B cell (primary cell): ENCODE results near the gene MIOX. TPM values are rescaled to one million over a fixed set of nuclear protein-coding genes. Genes with fewer than 3 reads are reported as not detected.

ENCODE experiments used
- ATAC-seq: fragments of 200-7000 bp; cut with Tn5 transposase; one replicate; pipeline ENCODE4 v1.10.0; 2021; ENCODE audit warnings: low read depth, mild to moderate bottlenecking, moderate number of reproducible peaks, moderate library complexity
- CTCF ChIA-PET: fragments of 350-600 bp; sonication (Branson Sonifier 250); formaldehyde crosslinking; loops from one replicate; lab custom pipeline; 2021; ENCODE audit warnings: antibody characterized with exemption, inconsistent platforms; lab: Charles Lee
- POLR2A ChIA-PET: fragments of 350-600 bp; sonication (Branson Sonifier 250); formaldehyde crosslinking; loops from one replicate; lab custom pipeline; 2021; ENCODE audit warnings: antibody characterized with exemption; lab: Charles Lee
- DNase-seq: peaks from one replicate; pipeline ENCODE4 v3.0.0; 2013
- H2AFZ ChIP-seq: 2 replicates; pipeline ENCODE4 v1.6.1; 2012; ENCODE audit warnings: mild to moderate bottlenecking, low read depth, low read length; ENCODE audit not compliant: insufficient read depth, poor library complexity, severe bottlenecking
- H3K27ac ChIP-seq, 2 donors: 1 replicate in 1 of 2; 2 replicates in 1 of 2; pipeline ENCODE4 v1.5.1; 2012 to 2013; ENCODE audit warnings: low read length in 2 of 2, mild to moderate bottlenecking in 2 of 2, moderate library complexity in 1 of 2
- H3K27me3 ChIP-seq, 4 experiments: fragments of 200-600 bp in 1 of 4; sonication (generic) in 1 of 4; replicated peaks in 1 of 4; 1 replicate in 2 of 4; 2 replicates in 2 of 4; pipeline versions ENCODE4 v1.6.1 to v1.7.0; 2013 to 2016; ENCODE audit warnings: low read length in 3 of 4, mild to moderate bottlenecking in 2 of 4, mixed read lengths in 1 of 4, moderate library complexity in 1 of 4; ENCODE audit not compliant: insufficient read depth in 4 of 4, control insufficient read depth in 3 of 4; ENCODE audit errors: control extremely low read depth in 1 of 4
- H3K36me3 ChIP-seq, 2 experiments: replicated peaks in 1 of 2; 1 replicate in 1 of 2; 2 replicates in 1 of 2; pipeline versions ENCODE4 v1.6.1 to v1.7.1; 2013; ENCODE audit warnings: low read length in 1 of 2; ENCODE audit not compliant: insufficient read depth in 2 of 2, control insufficient read depth in 1 of 2; ENCODE audit errors: control extremely low read depth in 1 of 2, extremely low read depth in 1 of 2
- H3K4me1 ChIP-seq, 2 donors: fragments of 200-600 bp in 1 of 2; sonication (generic) in 1 of 2; 1 replicate in 1 of 2; 2 replicates in 1 of 2; pipeline versions ENCODE4 v1.5.1 to v1.6.1; 2013 to 2017; ENCODE audit warnings: low read length in 2 of 2; ENCODE audit not compliant: control insufficient read depth in 2 of 2, insufficient read depth in 2 of 2
- H3K4me2 ChIP-seq: replicated peaks from 2 replicates; pipeline ENCODE3; 2012; ENCODE audit warnings: mild to moderate bottlenecking, low read depth, low read length; ENCODE audit not compliant: poor library complexity, severe bottlenecking
- H3K4me3 ChIP-seq, 5 experiments: fragments of 200-600 bp in 1 of 5; sonication (generic) in 1 of 5; 1 replicate in 3 of 5; 2 replicates in 2 of 5; pipeline versions ENCODE4 v1.5.1 to v1.7.0; 2011 to 2016; ENCODE audit warnings: low read length in 4 of 5, mild to moderate bottlenecking in 4 of 5, low read depth in 2 of 5, control low read depth in 1 of 5, moderate library complexity in 1 of 5; ENCODE audit not compliant: insufficient read depth in 1 of 5; ENCODE audit errors: control extremely low read depth in 1 of 5, extremely low read depth in 1 of 5
- H3K79me2 ChIP-seq: fragments of 200-600 bp; sonication (generic); one replicate; pipeline ENCODE4 v1.6.0; 2016; ENCODE audit warnings: low read length; ENCODE audit not compliant: control insufficient read depth, insufficient read depth
- H3K9ac ChIP-seq: fragments of 200-600 bp; sonication (generic); 2 replicates; pipeline ENCODE4 v1.6.1; 2017; ENCODE audit warnings: mild to moderate bottlenecking, low read length, moderate library complexity
- H3K9me3 ChIP-seq, 3 donors: one replicate each; pipeline versions ENCODE4 v1.6.1 to v1.7.1; 2013; ENCODE audit warnings: low read length in 2 of 3; ENCODE audit not compliant: control insufficient read depth in 2 of 3, insufficient read depth in 1 of 3; ENCODE audit errors: control extremely low read depth in 1 of 3
- H4K20me1 ChIP-seq: 2 replicates; pipeline ENCODE4 v1.6.0; 2012; ENCODE audit warnings: mild to moderate bottlenecking, low read length; ENCODE audit not compliant: insufficient read depth, control insufficient read depth, poor library complexity, severe bottlenecking
- H3K27ac Mint-ChIP-seq: one replicate; pipeline ENCODE4 v1.8.0; 2021; ENCODE audit warnings: mixed read lengths
- H3K27me3 Mint-ChIP-seq: one replicate; pipeline ENCODE4 v1.8.0; 2021; ENCODE audit warnings: mixed read lengths
- H3K4me1 Mint-ChIP-seq: one replicate; pipeline ENCODE4 v1.8.0; 2021; ENCODE audit warnings: mixed read lengths
- H3K4me3 Mint-ChIP-seq: one replicate; pipeline ENCODE4 v1.8.0; 2021; ENCODE audit warnings: mixed read lengths
- H3K9me3 Mint-ChIP-seq: one replicate; pipeline ENCODE4 v1.8.0; 2022; ENCODE audit warnings: mixed read lengths; ENCODE audit not compliant: insufficient read depth
- EZH2 ChIP-seq: IDR thresholded peaks from 2 replicates; pipeline ENCODE4 v1.6.1; 2012; ENCODE audit warnings: borderline replicate concordance, low read depth, mild to moderate bottlenecking, moderate library complexity, low read length; ENCODE audit not compliant: insufficient read depth, poor library complexity, severe bottlenecking
- WGBS: methylation state at CpG from one replicate; pipeline ENCODE4 v1.1.5; 2013; ENCODE audit warnings: missing lambda C conversion rate; ENCODE audit not compliant: insufficient coverage; 5-methylcytosine and 5-hydroxymethylcytosine counted together
- intact Hi-C: fragments of 100-400 bp; cut with micrococcal nuclease; formaldehyde crosslinking; loops from one replicate; pipeline ENCODE4 v1.10.0; 2022
- polyA plus RNA-seq: library from polyadenylated mRNA; depleted of rRNA; stranded (reverse); fragments of >200 nt; gene quantifications from 2 replicates; pipeline ENCODE4 v1.2.3, GENCODE V29; 2012
- total RNA-seq, 2 donors: library from RNA; stranded (reverse); fragments of 120-200 nt in 1 of 2; gene quantifications; 1 replicate in 1 of 2; 2 replicates in 1 of 2; pipeline versions ENCODE4 v1.2.3 to v1.2.4, GENCODE V29; 2013 to 2022
- TF ChIP-seq, protein P1 (sequence below): fragments of 200-600 bp; IDR thresholded peaks from one replicate; pipeline ENCODE4 v1.8.0; 2022; ENCODE audit warnings: antibody characterized with exemption, mild to moderate bottlenecking

The MIOX gene
- total and polyA plus RNA-seq, 2 donors (not counting 1 experiment from before 2014, with no cell fraction given), result 0.88 TPM; not detected in 1

GRCh38 chr22:50490531-50491308 lies 4.1 kb downstream of the MIOX start:
- Histone ChIP-seq H3K4me3 (no peak overlapping the region), H3K27me3 (no peaks in the 10 kb centered on the region), H3K79me2 (no peaks in the 10 kb centered on the region), H3K9ac (peak overlapping the region; percentile 19), H4K20me1 (no peaks in the 10 kb centered on the region), H3K4me2 (peak overlapping the region; percentile 53), H3K9me3 (no peaks in the 10 kb centered on the region), H3K27ac (no peak overlapping the region), H3K4me1 (peaks cover 7 to 8% of the 10 kb centered on the region in 2 donors), H2AFZ (peak overlapping the region; percentile 44), H3K36me3 (no peaks in the 10 kb centered on the region)
- POLR2A ChIA-PET, result no interaction called here
- intact Hi-C loops, result no loop called here
- no peaks in the 10 kb centered on the region for H3K27me3 Mint-ChIP-seq
- CTCF ChIA-PET, result interaction anchor here (0.7 to 0.9 kb wide), 2 partner anchors 9 to 74 kb away, joined by 4 to 7 read pairs; no protein-coding TSS in a partner anchor
- H3K9me3 Mint-ChIP-seq, result no peaks in the 10 kb centered on the region
- peak; percentile 31 for ATAC-seq
- TF ChIP-seq, protein P1, sequence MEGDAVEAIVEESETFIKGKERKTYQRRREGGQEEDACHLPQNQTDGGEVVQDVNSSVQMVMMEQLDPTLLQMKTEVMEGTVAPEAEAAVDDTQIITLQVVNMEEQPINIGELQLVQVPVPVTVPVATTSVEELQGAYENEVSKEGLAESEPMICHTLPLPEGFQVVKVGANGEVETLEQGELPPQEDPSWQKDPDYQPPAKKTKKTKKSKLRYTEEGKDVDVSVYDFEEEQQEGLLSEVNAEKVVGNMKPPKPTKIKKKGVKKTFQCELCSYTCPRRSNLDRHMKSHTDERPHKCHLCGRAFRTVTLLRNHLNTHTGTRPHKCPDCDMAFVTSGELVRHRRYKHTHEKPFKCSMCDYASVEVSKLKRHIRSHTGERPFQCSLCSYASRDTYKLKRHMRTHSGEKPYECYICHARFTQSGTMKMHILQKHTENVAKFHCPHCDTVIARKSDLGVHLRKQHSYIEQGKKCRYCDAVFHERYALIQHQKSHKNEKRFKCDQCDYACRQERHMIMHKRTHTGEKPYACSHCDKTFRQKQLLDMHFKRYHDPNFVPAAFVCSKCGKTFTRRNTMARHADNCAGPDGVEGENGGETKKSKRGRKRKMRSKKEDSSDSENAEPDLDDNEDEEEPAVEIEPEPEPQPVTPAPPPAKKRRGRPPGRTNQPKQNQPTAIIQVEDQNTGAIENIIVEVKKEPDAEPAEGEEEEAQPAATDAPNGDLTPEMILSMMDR, result no peak
- TF ChIP-seq EZH2, result no peak
- H3K4me3 Mint-ChIP-seq, result peak overlapping the region; percentile 60
- DNase-seq, result peak; percentile 33
- H3K4me1 Mint-ChIP-seq, result peaks cover 11% of the 10 kb centered on the region
- H3K27ac Mint-ChIP-seq, result peak overlapping the region; percentile 63
- WGBS, result 6% methylated on average over 18 of the region's 27 CpGs

- Histone ChIP-seq H3K9me3 (no peaks in the 10 kb centered on the region), H3K27ac (no peak overlapping the region), H4K20me1 (no peaks in the 10 kb centered on the region), H3K36me3 (peaks cover 0 to under 1% of the 10 kb centered on the region in 2 experiments), H3K4me3 (no peak overlapping the region), H3K4me2 (no peak overlapping the region), H3K79me2 (no peaks in the 10 kb centered on the region), H2AFZ (no peak overlapping the region), H3K27me3 (no peaks in the 10 kb centered on the region), H3K9ac (no peak overlapping the region), H3K4me1 (peaks cover 3 to 10% of the 10 kb centered on the region in 2 donors)
- Mint-ChIP-seq H3K4me1 (peaks cover 4% of the 10 kb centered on the region), H3K9me3 (no peaks in the 10 kb centered on the region), H3K27me3 (no peaks in the 10 kb centered on the region), H3K27ac (no peak overlapping the region), H3K4me3 (no peak overlapping the region)
- ChIA-PET CTCF (interaction anchor here (0.6 to 5.4 kb wide), 28 partner anchors 11 to 336 kb away, joined by 3 to 42 read pairs (median 8); partner anchors contain the start of genes HDAC10, LMF2, NCAPH2 and SCO2), POLR2A (interaction anchor here (1.2 kb wide), 1 partner anchor 25 kb away, joined by 3 read pairs; no protein-coding TSS in a partner anchor)
- TF ChIP-seq, protein P1, result no peak
- TF ChIP-seq EZH2, result no peak
- intact Hi-C loops, result no loop called here
- 96% methylated on average over 4 of the region's 6 CpGs for WGBS
- DNase-seq (no peak), ATAC-seq (no peak)
Measured at GRCh38 chr22:50497093-50497492, 10.4 kb downstream of the MIOX start.
